Jurkat, Clone E6-1 (cell line): Measurements from ENCODE around the gene ITGA11. TPM values are rescaled to one million over a fixed set of nuclear protein-coding genes. Genes with fewer than 3 reads are reported as not detected.

ENCODE experiments used
- DNase-seq: peaks from one replicate; pipeline ENCODE4 v3.0.0-alpha.2; 2011; ENCODE audit warnings: low read depth, low spot score
- H3K4me3 ChIP-seq: 2 replicates; pipeline ENCODE4 v1.5.1; 2011; ENCODE audit warnings: mild to moderate bottlenecking, low read length, control low read depth, moderate library complexity
- polyA plus RNA-seq: library from polyadenylated mRNA; unstranded; fragments of >200 nt; gene quantifications from one replicate; pipeline ENCODE4 v1.2.1, GENCODE V29; 2012; ENCODE audit warnings: missing spikeins; ENCODE audit not compliant: insufficient read length, insufficient read depth

Gene ITGA11
- not detected for polyA plus RNA-seq

DNA sequence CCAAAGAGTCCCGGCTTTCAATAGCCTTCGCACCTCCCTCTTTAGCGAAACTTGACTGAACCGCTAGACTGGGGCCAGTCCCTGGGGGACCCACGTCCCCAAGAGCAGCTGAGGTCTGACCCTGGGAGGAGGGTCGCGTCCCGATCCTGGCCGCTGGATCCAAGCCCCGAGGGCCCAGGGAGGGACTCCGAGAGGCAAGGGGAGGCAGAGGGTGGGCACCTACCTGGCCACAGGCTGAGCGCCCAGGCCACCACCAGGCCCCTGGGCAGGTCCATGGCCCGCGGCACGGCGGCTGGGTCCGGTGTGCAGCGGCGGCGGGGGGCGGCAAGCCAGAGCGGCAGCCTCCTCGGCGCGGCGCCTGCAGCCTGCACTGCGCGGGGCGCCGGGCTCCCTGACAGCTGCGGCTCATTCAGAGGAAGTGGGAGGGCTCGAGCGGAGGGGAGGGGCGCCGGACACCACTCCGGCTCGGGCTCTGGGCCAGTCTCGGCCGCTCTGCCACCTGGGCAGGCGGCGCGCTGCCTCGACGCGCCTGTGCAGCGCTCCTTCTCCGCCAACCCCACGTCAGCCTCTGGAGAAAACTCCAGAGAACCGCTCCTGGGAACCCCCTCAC lies at the start of gene ITGA11:
ITGA11 (minus strand) TSS at position 372 of the 610 bp plus-strand sequence; CDS start at position 275, 97 bp downstream.
- no peak within 1 kb of the TSS for H3K4me3 ChIP-seq
- no peak for DNase-seq

DNA sequence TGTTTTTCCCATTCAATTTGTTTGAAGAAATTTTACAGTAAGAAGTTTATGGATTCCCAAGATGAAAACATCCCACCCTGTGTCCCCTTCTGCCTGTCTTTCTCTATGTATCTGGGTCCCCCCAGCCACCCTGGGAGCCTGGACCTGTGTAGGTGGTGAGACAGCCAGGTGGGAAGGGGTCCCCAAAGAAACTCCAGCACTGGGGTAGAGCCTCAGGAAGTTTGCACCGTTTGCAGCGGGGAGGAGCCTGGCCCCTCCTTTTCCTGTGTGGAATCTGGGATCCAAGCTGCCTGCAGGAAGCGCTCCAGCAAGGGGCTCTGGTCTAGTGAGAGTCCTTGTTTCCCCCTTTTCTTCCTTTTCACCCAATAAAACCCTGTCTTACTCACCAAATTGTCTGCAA lies 49.4 kb upstream of the ITGA11 start:
- no peak for DNase-seq
- no peak overlapping the region for H3K4me3 ChIP-seq

DNA sequence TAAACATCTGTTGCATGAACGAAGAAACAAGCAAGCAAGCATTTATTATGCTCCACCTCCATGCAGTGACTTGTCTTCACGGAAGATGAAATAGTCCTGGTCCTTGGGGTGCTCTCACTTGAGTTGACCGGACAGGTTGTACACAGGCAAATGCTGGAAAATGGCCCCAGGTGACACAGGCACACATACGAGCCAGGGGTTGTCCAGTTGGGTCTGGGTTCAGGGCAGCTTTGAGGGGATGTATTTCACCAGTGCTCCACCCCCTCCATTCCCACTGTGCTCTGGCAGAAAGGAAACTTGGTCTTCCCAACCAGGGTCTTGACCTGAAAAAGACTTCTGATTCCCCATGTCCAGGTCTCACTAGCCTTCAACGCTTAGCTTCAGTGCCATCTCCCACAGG lies 48.3 kb upstream of the ITGA11 start:
- no peak for DNase-seq
- H3K4me3 ChIP-seq = no peak overlapping the region

DNA sequence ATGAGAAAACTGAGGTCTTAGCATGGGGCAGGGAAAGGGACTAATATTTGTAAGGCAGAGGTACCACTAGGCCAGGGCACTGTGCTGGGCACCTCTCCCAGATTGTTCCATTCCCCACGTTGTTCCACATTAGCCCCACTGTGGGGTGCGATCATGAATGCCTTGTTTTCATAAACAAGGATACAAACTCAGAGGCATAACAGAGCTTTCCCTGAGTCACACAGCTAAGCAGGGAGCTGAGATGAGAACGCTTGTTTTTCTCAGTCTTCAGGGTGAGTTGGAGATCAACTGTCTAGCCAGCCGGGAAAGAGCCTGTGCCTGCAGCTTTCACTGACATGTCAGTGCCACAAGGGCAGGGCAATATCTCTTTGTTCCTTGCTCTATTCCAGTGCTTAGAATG lies 47.9 kb upstream of the ITGA11 start:
- DNase-seq = no peak
- no peak overlapping the region for H3K4me3 ChIP-seq

GRCh38 chr15:68479406-68479805 lies 47.4 kb upstream of the ITGA11 start:
- H3K4me3 ChIP-seq = no peak overlapping the region
- no peak for DNase-seq

- no peak for DNase-seq
- H3K4me3 ChIP-seq = no peak overlapping the region
Measured at GRCh38 chr15:68478853-68479252, 46.9 kb upstream of the ITGA11 start.

DNA sequence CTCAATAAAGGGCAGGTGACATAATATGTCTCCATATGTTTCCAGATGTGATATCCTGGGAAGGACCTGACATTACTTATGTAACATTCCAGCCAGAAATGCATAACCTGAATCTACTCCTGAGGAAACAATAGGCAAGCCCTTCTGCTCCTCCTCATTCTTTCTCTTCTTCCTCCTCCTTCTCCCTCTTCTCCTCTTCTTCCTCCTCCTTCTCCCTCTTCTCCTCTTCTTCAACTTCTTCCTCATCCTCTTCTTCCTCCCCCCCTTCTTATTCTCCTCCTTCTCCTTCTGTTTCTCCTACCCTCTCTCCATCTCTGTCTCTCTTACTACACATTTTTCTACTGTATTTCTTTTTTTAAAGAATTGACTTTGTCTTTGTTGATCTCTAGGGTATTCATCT lies 43.5 kb upstream of the ITGA11 start:
- no peak overlapping the region for H3K4me3 ChIP-seq
- DNase-seq = no peak

GRCh38 chr15:68471541-68471940 lies 39.6 kb upstream of the ITGA11 start:
- no peak overlapping the region for H3K4me3 ChIP-seq
- no peak for DNase-seq

DNA sequence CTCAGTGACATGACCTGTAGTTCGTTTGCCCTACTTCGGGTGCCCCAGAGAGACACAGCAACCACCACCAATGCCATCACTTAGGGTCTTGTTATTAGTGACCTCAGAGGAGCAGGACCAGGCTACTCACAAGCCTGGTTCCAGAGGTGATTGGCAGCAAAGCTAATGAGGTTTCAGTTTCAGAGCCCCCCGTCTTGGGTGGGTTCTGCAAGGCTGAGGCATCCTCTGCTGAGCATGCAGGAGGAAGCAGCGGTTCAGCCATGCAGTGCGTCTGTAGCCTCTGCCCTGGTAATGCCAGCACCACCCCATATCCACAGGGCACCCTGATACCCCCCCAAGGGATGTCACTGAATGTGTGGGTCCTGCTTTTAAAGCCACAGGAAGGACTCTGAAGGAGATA lies 39.0 kb upstream of the ITGA11 start:
- H3K4me3 ChIP-seq = no peak overlapping the region
- no peak for DNase-seq

DNA sequence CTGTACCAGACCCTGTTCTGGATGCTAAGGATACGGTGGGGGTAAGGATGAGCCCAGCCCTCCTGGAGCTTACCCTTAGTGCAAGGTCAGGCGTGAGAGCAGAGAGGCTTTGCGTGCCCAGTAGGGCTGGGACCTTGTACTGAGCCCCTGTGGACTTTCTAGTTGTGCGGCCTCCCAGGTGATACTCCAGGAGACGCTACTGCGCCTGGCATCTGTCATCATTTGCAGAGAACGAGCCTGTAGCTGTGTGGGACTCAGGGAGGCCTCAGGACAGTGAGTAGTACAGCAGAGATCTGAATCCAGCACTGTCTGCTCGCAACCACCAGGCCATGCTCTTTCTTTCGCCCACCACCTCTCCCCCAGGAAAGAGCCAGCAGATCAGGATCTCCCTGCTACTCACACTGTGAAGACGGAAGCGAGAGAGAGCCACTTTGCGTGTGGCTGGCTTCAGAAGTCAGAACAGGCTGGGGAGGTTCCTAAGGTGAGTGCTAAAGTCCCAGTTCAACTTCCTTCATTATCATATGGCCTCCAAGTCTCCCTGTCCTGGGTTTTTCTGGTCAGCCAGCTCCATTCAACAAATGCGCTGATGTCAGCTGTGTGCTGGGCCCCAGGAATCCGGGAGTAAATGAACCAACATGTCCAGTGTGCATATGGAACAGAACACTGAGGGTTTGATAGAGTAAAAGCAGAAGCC lies 38.2 kb upstream of the ITGA11 start:
- no peak overlapping the region for H3K4me3 ChIP-seq
- no peak for DNase-seq

- H3K4me3 ChIP-seq = no peak overlapping the region
- DNase-seq = no peak
Measured at GRCh38 chr15:68469162-68470048, 37.4 kb upstream of the ITGA11 start.

- no peak for DNase-seq
- no peak overlapping the region for H3K4me3 ChIP-seq
Measured at GRCh38 chr15:68466876-68467275, 34.9 kb upstream of the ITGA11 start.

DNA sequence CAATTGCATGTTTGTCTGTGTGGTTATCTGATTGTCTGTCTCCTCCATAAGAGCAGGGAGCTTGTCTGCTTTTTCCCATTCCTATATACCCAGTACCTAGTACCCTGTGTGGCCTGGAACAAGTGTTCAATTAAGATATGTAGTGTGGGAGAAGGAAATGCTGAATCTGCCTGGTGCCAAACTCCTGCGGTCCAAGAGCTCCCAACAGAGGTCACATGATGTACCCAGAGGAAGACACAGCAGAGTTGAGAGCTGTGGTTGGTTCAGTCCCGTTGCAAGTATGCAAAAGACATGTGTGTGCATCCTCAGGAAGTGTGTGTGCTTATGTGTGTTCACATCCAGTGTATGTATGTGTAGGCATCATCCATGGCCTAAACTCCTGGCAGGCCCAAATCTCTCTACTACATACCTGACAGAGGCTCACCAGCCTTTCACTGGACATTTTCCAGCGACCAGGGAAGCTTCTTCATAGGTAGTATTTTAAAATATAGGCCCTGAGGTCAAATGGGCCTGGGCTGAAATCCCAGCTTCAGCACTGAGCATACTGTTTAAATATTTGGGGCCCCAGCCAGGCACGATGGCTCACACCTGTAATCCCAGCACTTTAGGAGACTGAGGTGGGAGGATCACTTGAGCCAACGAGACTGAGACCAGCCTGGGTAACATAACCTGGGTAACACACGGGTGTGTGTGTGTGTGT lies 34.0 kb upstream of the ITGA11 start:
- DNase-seq = peak; percentile 52
- H3K4me3 ChIP-seq = no peak overlapping the region

DNA sequence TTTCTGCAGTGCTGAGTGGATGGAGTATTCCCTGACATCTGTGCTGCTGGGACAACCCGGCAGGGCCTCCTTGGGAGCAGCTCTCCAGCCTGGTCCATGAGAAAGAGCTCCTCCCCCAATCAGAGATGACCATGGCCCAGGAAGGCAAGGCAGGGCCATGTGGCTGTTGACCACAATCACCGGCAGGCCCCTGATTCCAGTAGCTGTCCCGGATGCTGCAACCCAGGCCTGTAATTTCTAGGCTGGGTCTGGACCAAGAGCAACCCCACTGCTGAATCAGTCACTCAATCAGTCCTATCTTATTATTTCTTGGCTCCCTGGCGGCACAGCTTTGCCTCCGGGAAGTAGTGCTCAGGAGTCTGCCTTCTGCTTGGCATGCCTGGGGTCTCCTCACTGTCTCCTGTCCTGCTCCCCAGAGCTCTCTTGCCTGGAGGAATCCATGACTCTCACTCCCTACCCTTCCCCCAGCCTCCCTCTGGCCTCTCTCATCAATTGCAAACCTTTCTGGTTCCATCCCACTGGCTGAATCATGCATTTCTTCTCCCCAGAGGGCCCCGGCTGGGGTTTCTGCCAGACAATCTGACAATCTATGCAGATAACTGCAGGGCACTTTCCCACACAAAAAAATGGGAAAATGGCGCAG lies 32.6 kb upstream of the ITGA11 start:
- no peak overlapping the region for H3K4me3 ChIP-seq
- DNase-seq = no peak

DNA sequence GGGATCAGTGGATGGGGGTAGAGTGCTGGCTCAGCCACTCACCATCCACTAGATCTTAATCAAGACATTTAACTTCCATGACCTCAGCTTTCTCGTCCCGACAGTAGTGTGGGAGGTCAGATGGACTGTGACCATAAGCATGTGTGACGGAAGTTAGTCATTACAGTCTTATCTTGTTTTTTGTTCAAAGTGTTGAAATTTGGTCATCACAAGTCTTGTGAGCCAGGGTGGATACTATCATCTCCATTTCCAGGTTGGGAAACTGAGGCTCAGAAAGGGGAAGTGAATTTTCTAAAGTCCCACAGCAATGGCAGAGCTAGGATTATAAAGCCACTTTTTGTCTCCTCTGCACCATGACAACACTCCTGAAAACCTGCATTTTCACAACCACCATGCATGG lies 32.0 kb upstream of the ITGA11 start:
- H3K4me3 ChIP-seq = no peak overlapping the region
- no peak for DNase-seq

DNA sequence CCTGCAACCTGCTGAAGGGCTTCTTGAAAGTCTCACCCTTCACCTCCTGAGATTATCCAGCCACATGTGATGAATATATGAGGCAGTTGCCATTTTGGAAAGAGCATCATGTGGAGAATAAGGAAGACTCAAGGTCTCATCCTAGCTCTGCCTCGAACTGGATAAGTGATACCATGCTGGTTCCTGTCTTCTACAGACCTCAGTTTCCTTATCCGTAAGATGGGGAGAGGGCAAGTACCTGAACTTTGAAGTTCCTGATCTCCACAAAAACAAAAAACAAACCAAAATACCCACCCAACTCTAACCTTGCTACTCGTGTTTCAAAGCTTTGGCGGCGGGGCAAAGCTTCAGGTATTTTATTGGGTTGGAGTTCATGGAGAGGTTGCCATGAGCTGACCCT lies 31.5 kb upstream of the ITGA11 start:
- no peak for DNase-seq
- H3K4me3 ChIP-seq = no peak overlapping the region

GRCh38 chr15:68460166-68460565 lies 28.2 kb upstream of the ITGA11 start:
- no peak for DNase-seq
- H3K4me3 ChIP-seq = no peak overlapping the region

DNA sequence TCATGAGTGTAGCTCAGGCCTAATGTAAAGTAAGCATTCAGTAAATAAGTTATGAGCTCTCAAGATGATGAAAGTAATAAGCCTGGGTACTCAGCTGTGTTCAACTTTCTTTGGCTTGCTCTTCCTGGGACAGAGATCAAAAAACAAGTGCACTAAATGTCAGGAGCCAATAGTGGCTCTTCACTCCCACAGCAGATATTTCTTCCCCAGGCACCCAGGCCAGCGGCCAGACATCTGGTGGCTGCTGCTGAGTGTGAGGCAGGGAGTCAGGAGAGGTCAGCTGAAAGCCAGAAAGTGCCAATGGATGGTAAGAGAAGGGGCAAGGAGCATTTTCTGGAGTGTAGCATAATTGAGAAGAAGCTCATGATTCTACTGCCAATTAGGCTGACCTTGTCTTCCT lies 18.2 kb upstream of the ITGA11 start:
- H3K4me3 ChIP-seq = no peak overlapping the region
- DNase-seq = no peak

DNA sequence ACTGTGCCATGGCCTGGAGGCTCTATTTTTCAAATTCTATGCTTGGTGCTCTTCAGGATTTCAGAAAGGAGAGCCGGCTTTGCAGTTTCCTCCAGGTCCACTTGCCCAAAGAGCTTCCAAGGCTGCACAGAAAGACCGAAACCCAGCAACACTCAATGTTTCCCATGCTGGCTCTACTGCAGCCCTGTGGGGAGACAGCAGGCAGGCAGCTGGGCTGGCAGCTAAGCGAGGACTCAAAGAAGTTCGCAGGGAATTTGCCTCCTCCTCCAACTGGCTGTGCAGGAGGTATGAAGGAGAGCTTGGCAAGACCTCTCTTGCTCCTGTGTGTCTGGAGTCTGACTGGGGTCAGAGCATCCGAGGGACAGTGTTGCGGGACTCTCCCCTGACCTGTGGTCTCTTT lies 17.4 kb upstream of the ITGA11 start:
- no peak for DNase-seq
- no peak overlapping the region for H3K4me3 ChIP-seq
